ENCODE results near the gene NUTM2A. TPM values are rescaled to one million over a fixed set of nuclear protein-coding genes. Genes with fewer than 3 reads are reported as not detected.
"Not testable (repeated sequence)": the region's sequence is repeated elsewhere in the genome, so short reads cannot be mapped to it uniquely, and the experiment has no call there.

NUTM2A gene
- total RNA-seq, 1 experiment from 2014 or later, result 0.83 TPM

- not testable (repeated sequence) for H2BK15ac ChIP-seq (ENCODE audit: low read depth, low read length)
These were observed 40.8 kb upstream of the NUTM2A start for GRCh38 chr10:87184421-87184820.

GRCh38 chr10:87186016-87186415 lies 39.2 kb upstream of the NUTM2A start:
- not testable (repeated sequence) for H3K23me2 ChIP-seq (ENCODE audit: insufficient read length, low read depth, low read length, poor library complexity, severe bottlenecking); H2AK5ac ChIP-seq (ENCODE audit: insufficient read length, low read length); H3K27ac Mint-ChIP-seq; H3K4ac ChIP-seq (ENCODE audit: low read depth, low read length); H3K27me3 Mint-ChIP-seq (ENCODE audit: low read depth); H3K56ac ChIP-seq (ENCODE audit: insufficient read length, low read depth, low read length); H3K4me1 ChIP-seq (ENCODE audit: insufficient read depth, low read length); H2BK120ac ChIP-seq (ENCODE audit: low read depth, low read length, poor library complexity, severe bottlenecking); H4K5ac ChIP-seq (ENCODE audit: insufficient read length, low read depth, low read length); H2BK5ac ChIP-seq (ENCODE audit: insufficient read length, low read length); H3K14ac ChIP-seq (ENCODE audit: insufficient read depth, low read length); H3K27ac ChIP-seq (ENCODE audit: insufficient read length, low read depth, low read length); H2BK15ac ChIP-seq (ENCODE audit: low read depth, low read length); H2AFZ ChIP-seq (ENCODE audit: low read length); H3K23ac ChIP-seq (ENCODE audit: insufficient read length, low read depth, low read length); H3K9me3 Mint-ChIP-seq; H3K4me2 ChIP-seq (ENCODE audit: insufficient read depth, insufficient read length, low read length); H3K9me3 ChIP-seq (ENCODE audit: control insufficient read depth, low read depth, low read length); H4K8ac ChIP-seq (replicated peaks; ENCODE audit: insufficient read length, low read depth, low read length); H2BK20ac ChIP-seq (ENCODE audit: low read depth, low read length, poor library complexity, severe bottlenecking); H2BK12ac ChIP-seq (ENCODE audit: insufficient read length, low read depth, low read length); H3K9ac ChIP-seq (ENCODE audit: extremely low read depth, insufficient read length, low read length); DNase-seq; H3K27me3 ChIP-seq (ENCODE audit: insufficient read depth, low read length); H3K79me1 ChIP-seq (ENCODE audit: insufficient read depth, low read depth, low read length, poor library complexity, severe bottlenecking); H3T11ph ChIP-seq (ENCODE audit: low read length); H4K20me1 ChIP-seq (ENCODE audit: control insufficient read depth, insufficient read depth, insufficient read length); H3K4me1 Mint-ChIP-seq; H4K91ac ChIP-seq (ENCODE audit: insufficient read length, low read depth, low read length); H3K18ac ChIP-seq (ENCODE audit: insufficient read length, low read depth, low read length); H3K4me3 Mint-ChIP-seq; H3K79me2 ChIP-seq (ENCODE audit: insufficient read depth, low read length)
- H3K36me3 Mint-ChIP-seq (ENCODE audit: insufficient read depth in 1 of 3, low read depth in 3 of 3), result peaks cover 14 to 24% (median 15%) of the 10 kb centered on the region in 3 experiments; a peak in 6 of 7 replicates
- WGBS (ENCODE audit: extremely low coverage, insufficient read length, low lambda C conversion rate), result no CpG with 5 or more reads among the region's 4 CpGs

More at GRCh38 chr10:87184421-87184820, 40.8 kb upstream of the NUTM2A start:
- not testable (repeated sequence) for H3K4me3 Mint-ChIP-seq; H3K56ac ChIP-seq (ENCODE audit: insufficient read length, low read depth, low read length); H4K5ac ChIP-seq (ENCODE audit: insufficient read length, low read depth, low read length); H3K18ac ChIP-seq (ENCODE audit: insufficient read length, low read depth, low read length); H2BK5ac ChIP-seq (ENCODE audit: insufficient read length, low read length); H3K23me2 ChIP-seq (ENCODE audit: insufficient read length, low read depth, low read length, poor library complexity, severe bottlenecking); H3K9ac ChIP-seq (ENCODE audit: extremely low read depth, insufficient read length, low read length); H2BK120ac ChIP-seq (ENCODE audit: low read depth, low read length, poor library complexity, severe bottlenecking); H3K27me3 Mint-ChIP-seq (ENCODE audit: low read depth); H4K8ac ChIP-seq (replicated peaks; ENCODE audit: insufficient read length, low read depth, low read length); H2BK12ac ChIP-seq (ENCODE audit: insufficient read length, low read depth, low read length); H4K91ac ChIP-seq (ENCODE audit: insufficient read length, low read depth, low read length); DNase-seq; H3K79me2 ChIP-seq (ENCODE audit: insufficient read depth, low read length); H3K4me1 Mint-ChIP-seq; H3K4me1 ChIP-seq (ENCODE audit: insufficient read depth, low read length); H3T11ph ChIP-seq (ENCODE audit: low read length); H3K9me3 ChIP-seq (ENCODE audit: control insufficient read depth, low read depth, low read length); H3K27ac ChIP-seq (ENCODE audit: insufficient read length, low read depth, low read length); H2AFZ ChIP-seq (ENCODE audit: low read length); H3K79me1 ChIP-seq (ENCODE audit: insufficient read depth, low read depth, low read length, poor library complexity, severe bottlenecking); H3K27me3 ChIP-seq (ENCODE audit: insufficient read depth, low read length); H3K23ac ChIP-seq (ENCODE audit: insufficient read length, low read depth, low read length); H3K14ac ChIP-seq (ENCODE audit: insufficient read depth, low read length); H3K4me2 ChIP-seq (ENCODE audit: insufficient read depth, insufficient read length, low read length); H2AK5ac ChIP-seq (ENCODE audit: insufficient read length, low read length); H2BK20ac ChIP-seq (ENCODE audit: low read depth, low read length, poor library complexity, severe bottlenecking); H4K20me1 ChIP-seq (ENCODE audit: control insufficient read depth, insufficient read depth, insufficient read length); H3K4ac ChIP-seq (ENCODE audit: low read depth, low read length); H3K9me3 Mint-ChIP-seq
- no CpG with 5 or more reads among the region's 6 CpGs for WGBS (ENCODE audit: extremely low coverage, insufficient read length, low lambda C conversion rate)
- peak overlapping the region in 1 of 3 experiments; percentile 1; a peak in 1 of 7 replicates for H3K27ac Mint-ChIP-seq
- H3K36me3 Mint-ChIP-seq (ENCODE audit: insufficient read depth in 1 of 3, low read depth in 3 of 3), result peaks cover 14 to 24% (median 15%) of the 10 kb centered on the region in 3 experiments; a peak in 6 of 7 replicates
